Measurements from ENCODE around the gene SNRPA. TPM values are rescaled to one million over a fixed set of nuclear protein-coding genes. Genes with fewer than 3 reads are reported as not detected.

Gene SNRPA
- polyA plus RNA-seq, 1 donor (not counting 4 experiments of a cell fraction or from before 2014, with no cell fraction given) = 93.4 TPM

GRCh38 chr19:40785526-40785925 lies 34.5 kb downstream of the SNRPA start:
- H3K4me1 ChIP-seq (ENCODE audit: control insufficient read depth, extremely low read depth, insufficient read depth, low read length) = no peaks in the 10 kb centered on the region
- no peak overlapping the region for H3K4me2 ChIP-seq (ENCODE audit: control insufficient read depth, extremely low read depth, insufficient read depth, low read depth, low read length)
- no peak for DNase-seq (ENCODE audit: low read depth, low spot score)
- TF ChIP-seq EZH2 (IDR thresholded peaks at IDR 0.05; ENCODE audit: low read length) = no peak
- TF ChIP-seq, protein P1, sequence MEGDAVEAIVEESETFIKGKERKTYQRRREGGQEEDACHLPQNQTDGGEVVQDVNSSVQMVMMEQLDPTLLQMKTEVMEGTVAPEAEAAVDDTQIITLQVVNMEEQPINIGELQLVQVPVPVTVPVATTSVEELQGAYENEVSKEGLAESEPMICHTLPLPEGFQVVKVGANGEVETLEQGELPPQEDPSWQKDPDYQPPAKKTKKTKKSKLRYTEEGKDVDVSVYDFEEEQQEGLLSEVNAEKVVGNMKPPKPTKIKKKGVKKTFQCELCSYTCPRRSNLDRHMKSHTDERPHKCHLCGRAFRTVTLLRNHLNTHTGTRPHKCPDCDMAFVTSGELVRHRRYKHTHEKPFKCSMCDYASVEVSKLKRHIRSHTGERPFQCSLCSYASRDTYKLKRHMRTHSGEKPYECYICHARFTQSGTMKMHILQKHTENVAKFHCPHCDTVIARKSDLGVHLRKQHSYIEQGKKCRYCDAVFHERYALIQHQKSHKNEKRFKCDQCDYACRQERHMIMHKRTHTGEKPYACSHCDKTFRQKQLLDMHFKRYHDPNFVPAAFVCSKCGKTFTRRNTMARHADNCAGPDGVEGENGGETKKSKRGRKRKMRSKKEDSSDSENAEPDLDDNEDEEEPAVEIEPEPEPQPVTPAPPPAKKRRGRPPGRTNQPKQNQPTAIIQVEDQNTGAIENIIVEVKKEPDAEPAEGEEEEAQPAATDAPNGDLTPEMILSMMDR (optimal IDR thresholded peaks at IDR 0.05 in 1 of 3, IDR thresholded peaks at IDR 0.05 in 1 of 3, conservative IDR thresholded peaks at IDR 0.05 in 1 of 3; ENCODE audit: extremely low read depth in 1 of 3, insufficient read depth in 2 of 3, low read length in 3 of 3) = no peak
- H3K27me3 ChIP-seq (ENCODE audit: control insufficient read depth, extremely low read depth, insufficient read depth, low read length) = no peaks in the 10 kb centered on the region
- no peaks in the 10 kb centered on the region for H3K79me2 ChIP-seq (ENCODE audit: control insufficient read depth, insufficient read depth, low read length)
- no peak overlapping the region for H3K27ac ChIP-seq (ENCODE audit: control insufficient read depth, insufficient read depth, low read length)
- dilution Hi-C loops (cut with MboI; ENCODE audit: extremely low pct_ligation_motif_present, low sequenced_read_pairs) = no loop called here
- FAIRE-seq = no peak
- H3K9ac ChIP-seq (ENCODE audit: control insufficient read depth, extremely low read depth, insufficient read depth, low read length) = no peak overlapping the region
- H2AFZ ChIP-seq (ENCODE audit: control insufficient read depth, low read length) = no peak overlapping the region
- H3K36me3 ChIP-seq (ENCODE audit: control insufficient read depth in 2 of 2, extremely low read depth in 1 of 2, insufficient read depth in 2 of 2, low read length in 2 of 2) = peaks cover 2 to 3% of the 10 kb centered on the region in 2 experiments
- H3K9me3 ChIP-seq (ENCODE audit: control insufficient read depth, low read depth, low read length) = no peaks in the 10 kb centered on the region
- H3K4me3 ChIP-seq (ENCODE audit: control insufficient read depth in 2 of 3, extremely low read depth in 1 of 3, insufficient read depth in 2 of 3, low read depth in 1 of 3, low read length in 3 of 3) = no peak overlapping the region
- no peaks in the 10 kb centered on the region for H3K9me1 ChIP-seq (ENCODE audit: control insufficient read depth, extremely low read depth, insufficient read depth, low read length)
- H4K20me1 ChIP-seq (ENCODE audit: control insufficient read depth, extremely low read depth, insufficient read depth, low read length) = no peaks in the 10 kb centered on the region

DNA sequence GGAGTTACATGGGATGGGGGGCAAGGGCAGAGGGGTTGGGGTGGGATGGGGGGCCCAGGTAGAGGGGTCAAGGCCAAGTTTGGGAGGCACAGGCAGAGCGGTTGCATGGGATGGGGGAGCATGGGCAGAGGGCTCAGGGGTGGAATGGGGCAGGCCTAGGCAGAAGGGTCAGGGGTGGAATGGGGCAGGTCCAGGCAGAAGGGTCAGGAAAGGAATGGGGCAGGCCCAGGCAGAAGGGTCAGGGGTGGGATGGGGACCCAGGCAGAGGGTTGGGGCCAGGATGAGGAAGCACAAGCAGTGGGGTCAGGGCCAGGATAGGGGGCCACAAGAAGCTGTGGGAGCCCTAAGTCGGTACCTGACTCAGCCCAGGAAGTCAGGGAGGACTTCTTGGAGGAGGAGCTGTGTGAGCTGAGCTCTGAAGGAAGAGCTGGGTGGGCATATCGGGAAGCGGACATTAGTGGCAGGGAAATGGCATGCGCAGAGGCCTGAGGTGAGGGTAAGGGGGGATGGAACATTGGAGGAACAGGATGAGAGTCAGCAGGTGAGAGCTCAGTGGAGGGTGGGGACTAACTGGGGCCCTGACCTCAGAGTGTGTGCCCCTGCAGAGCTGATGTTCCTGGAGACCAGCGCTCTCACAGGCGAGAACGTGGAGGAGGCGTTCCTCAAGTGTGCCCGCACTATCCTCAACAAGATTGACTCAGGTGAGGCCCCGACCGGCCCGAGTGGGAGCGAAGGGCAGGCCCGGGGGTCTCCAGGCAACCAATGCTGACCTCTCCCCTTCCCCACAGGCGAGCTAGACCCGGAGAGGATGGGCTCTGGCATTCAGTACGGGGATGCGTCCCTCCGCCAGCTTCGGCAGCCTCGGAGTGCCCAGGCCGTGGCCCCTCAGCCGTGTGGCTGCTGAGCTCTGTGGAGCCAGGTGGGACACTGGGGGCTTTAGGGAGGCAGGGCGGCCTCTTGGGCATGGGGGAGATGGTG lies 35.3 kb downstream of the SNRPA start:
- no peak overlapping the region for H3K27ac ChIP-seq (ENCODE audit: control insufficient read depth, insufficient read depth, low read length)
- no peak for FAIRE-seq
- no peaks in the 10 kb centered on the region for H3K9me1 ChIP-seq (ENCODE audit: control insufficient read depth, extremely low read depth, insufficient read depth, low read length)
- H3K4me1 ChIP-seq (ENCODE audit: control insufficient read depth, extremely low read depth, insufficient read depth, low read length) = no peaks in the 10 kb centered on the region
- no peak overlapping the region for H3K9ac ChIP-seq (ENCODE audit: control insufficient read depth, extremely low read depth, insufficient read depth, low read length)
- H3K9me3 ChIP-seq (ENCODE audit: control insufficient read depth, low read depth, low read length) = no peaks in the 10 kb centered on the region
- H3K4me3 ChIP-seq (ENCODE audit: control insufficient read depth in 2 of 3, extremely low read depth in 1 of 3, insufficient read depth in 2 of 3, low read depth in 1 of 3, low read length in 3 of 3) = no peak overlapping the region
- H3K27me3 ChIP-seq (ENCODE audit: control insufficient read depth, extremely low read depth, insufficient read depth, low read length) = no peaks in the 10 kb centered on the region
- no peak overlapping the region for H3K4me2 ChIP-seq (ENCODE audit: control insufficient read depth, extremely low read depth, insufficient read depth, low read depth, low read length)
- no peaks in the 10 kb centered on the region for H4K20me1 ChIP-seq (ENCODE audit: control insufficient read depth, extremely low read depth, insufficient read depth, low read length)
- TF ChIP-seq, protein P1 (optimal IDR thresholded peaks at IDR 0.05 in 1 of 3, IDR thresholded peaks at IDR 0.05 in 1 of 3, conservative IDR thresholded peaks at IDR 0.05 in 1 of 3; ENCODE audit: extremely low read depth in 1 of 3, insufficient read depth in 2 of 3, low read length in 3 of 3) = no peak
- no peak for TF ChIP-seq EZH2 (IDR thresholded peaks at IDR 0.05; ENCODE audit: low read length)
- dilution Hi-C loops (cut with MboI; ENCODE audit: extremely low pct_ligation_motif_present, low sequenced_read_pairs) = no loop called here
- no peak overlapping the region for H2AFZ ChIP-seq (ENCODE audit: control insufficient read depth, low read length)
- no peak for DNase-seq (ENCODE audit: low read depth, low spot score)
- H3K79me2 ChIP-seq (ENCODE audit: control insufficient read depth, insufficient read depth, low read length) = no peaks in the 10 kb centered on the region
- H3K36me3 ChIP-seq (ENCODE audit: control insufficient read depth in 2 of 2, extremely low read depth in 1 of 2, insufficient read depth in 2 of 2, low read length in 2 of 2) = peaks cover 2 to 3% of the 10 kb centered on the region in 2 experiments

Data from keratinocyte (primary cell).